ENCODE data around the gene SPATA13.
"Not testable (repeated sequence)": the region's sequence is repeated elsewhere in the genome, so short reads cannot be mapped to it uniquely, and the experiment has no call there.

The SPATA13 gene

DNA sequence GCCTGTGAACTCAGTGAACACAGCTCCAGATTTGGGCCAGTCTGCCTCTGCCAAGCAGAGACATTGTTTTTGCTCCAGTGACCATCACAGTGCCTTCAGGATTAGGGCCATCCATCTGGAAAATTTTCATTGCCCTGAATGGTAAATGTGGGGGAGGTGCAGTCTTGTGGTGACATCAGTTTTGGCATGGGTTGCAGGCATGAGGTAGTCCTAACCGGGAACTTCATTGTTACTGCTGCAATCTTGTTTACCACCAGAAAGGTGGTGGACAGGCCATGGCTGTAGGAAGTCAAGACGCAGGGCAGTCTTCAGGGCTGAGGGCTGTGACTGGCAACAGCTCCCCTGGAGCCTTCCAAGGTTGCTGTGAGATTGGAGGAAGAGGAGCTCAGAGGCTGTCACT lies 55.2 kb downstream of the SPATA13 start:
- Histone ChIP-seq H3K36me3 (no peaks in the 10 kb centered on the region), H3K4me3 (ENCODE audit: low read depth in 1 of 2, low read length in 1 of 2) (no peak overlapping the region), H3K4me1 (ENCODE audit: control insufficient read depth in 1 of 2, insufficient read depth in 1 of 2, low read depth in 1 of 2, low read length in 1 of 2) (peaks cover 10% of the 10 kb centered on the region in 2 experiments), H3K27me3 (no peaks in the 10 kb centered on the region), H3K27ac (no peak overlapping the region), H3K9me3 (no peaks in the 10 kb centered on the region)
- TF ChIP-seq, protein P1, sequence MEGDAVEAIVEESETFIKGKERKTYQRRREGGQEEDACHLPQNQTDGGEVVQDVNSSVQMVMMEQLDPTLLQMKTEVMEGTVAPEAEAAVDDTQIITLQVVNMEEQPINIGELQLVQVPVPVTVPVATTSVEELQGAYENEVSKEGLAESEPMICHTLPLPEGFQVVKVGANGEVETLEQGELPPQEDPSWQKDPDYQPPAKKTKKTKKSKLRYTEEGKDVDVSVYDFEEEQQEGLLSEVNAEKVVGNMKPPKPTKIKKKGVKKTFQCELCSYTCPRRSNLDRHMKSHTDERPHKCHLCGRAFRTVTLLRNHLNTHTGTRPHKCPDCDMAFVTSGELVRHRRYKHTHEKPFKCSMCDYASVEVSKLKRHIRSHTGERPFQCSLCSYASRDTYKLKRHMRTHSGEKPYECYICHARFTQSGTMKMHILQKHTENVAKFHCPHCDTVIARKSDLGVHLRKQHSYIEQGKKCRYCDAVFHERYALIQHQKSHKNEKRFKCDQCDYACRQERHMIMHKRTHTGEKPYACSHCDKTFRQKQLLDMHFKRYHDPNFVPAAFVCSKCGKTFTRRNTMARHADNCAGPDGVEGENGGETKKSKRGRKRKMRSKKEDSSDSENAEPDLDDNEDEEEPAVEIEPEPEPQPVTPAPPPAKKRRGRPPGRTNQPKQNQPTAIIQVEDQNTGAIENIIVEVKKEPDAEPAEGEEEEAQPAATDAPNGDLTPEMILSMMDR (IDR thresholded peaks at IDR 0.05), result no peak

DNA sequence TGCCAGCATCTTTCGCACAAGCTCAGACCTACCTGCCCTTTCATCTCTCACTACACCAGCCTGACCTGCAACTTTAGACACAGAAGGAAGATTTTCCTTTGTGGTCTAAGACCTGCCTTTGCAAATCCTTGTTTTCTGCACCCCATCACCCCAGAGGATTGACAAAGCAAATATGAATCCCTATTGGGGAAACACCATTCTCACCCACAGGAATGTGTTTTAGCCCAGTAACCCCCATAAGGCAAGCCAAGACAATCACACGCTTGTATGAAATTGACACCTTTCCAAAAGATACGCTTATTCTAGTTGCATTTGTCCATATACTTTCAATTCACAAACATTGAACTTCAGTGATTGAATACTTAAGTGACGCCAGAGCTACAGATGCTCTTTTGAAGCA lies 55.7 kb downstream of the SPATA13 start:
- Histone ChIP-seq H3K4me1 (ENCODE audit: control insufficient read depth in 1 of 2, insufficient read depth in 1 of 2, low read depth in 1 of 2, low read length in 1 of 2) (peaks cover 10% of the 10 kb centered on the region in 2 experiments), H3K27ac (no peak overlapping the region), H3K27me3 (no peaks in the 10 kb centered on the region), H3K9me3 (no peaks in the 10 kb centered on the region), H3K36me3 (no peaks in the 10 kb centered on the region), H3K4me3 (ENCODE audit: low read depth in 1 of 2, low read length in 1 of 2) (no peak overlapping the region)
- TF ChIP-seq, protein P1 (IDR thresholded peaks at IDR 0.05), result no peak

DNA sequence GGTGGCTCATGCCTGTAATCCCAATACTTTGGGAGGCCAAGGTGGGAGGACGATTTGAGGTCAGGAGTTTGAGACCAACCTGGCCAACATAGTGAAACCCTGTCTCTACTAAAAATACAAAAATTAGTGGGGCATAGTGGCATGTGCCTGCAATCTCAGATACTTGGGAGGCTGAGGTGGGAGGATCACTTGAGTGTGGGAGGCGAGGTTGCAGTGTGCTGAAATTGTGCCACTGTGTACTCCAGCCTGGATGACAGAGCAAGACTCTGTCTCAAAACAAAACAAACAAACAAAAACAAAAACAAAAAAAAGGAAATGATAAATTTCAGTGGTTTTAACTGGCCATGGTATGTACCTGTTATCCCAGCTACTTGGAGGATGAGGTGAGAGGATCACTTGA lies 56.3 kb downstream of the SPATA13 start:
- H3K9me3 ChIP-seq; H3K4me3 ChIP-seq (ENCODE audit: low read depth in 1 of 2, low read length in 1 of 2); H3K36me3 ChIP-seq; H3K27ac ChIP-seq; H3K27me3 ChIP-seq: not testable (repeated sequence)
- H3K4me1 ChIP-seq (ENCODE audit: control insufficient read depth in 1 of 2, insufficient read depth in 1 of 2, low read depth in 1 of 2, low read length in 1 of 2), result peaks cover 10% of the 10 kb centered on the region in 2 experiments

GRCh38 chr13:24217601-24218281 lies 57.2 kb downstream of the SPATA13 start:
- Histone ChIP-seq H3K9me3 (no peaks in the 10 kb centered on the region), H3K36me3 (no peaks in the 10 kb centered on the region), H3K27me3 (no peaks in the 10 kb centered on the region), H3K4me1 (ENCODE audit: control insufficient read depth in 1 of 2, insufficient read depth in 1 of 2, low read depth in 1 of 2, low read length in 1 of 2) (peaks cover 10% of the 10 kb centered on the region in 2 experiments), H3K27ac (no peak overlapping the region), H3K4me3 (ENCODE audit: low read depth in 1 of 2, low read length in 1 of 2) (no peak overlapping the region)
- TF ChIP-seq, protein P1 (IDR thresholded peaks at IDR 0.05), result no peak

GRCh38 chr13:24218338-24218737 lies 57.8 kb downstream of the SPATA13 start:
- Histone ChIP-seq H3K4me3 (ENCODE audit: low read depth in 1 of 2, low read length in 1 of 2) (no peak overlapping the region), H3K27ac (no peak overlapping the region)
- TF ChIP-seq, protein P1 (IDR thresholded peaks at IDR 0.05), result no peak

GRCh38 chr13:24218977-24219376 lies 58.5 kb downstream of the SPATA13 start:
- no peaks in the 10 kb centered on the region for H3K9me3 ChIP-seq
- TF ChIP-seq, protein P1 (IDR thresholded peaks at IDR 0.05), result no peak
- H3K4me1 ChIP-seq (ENCODE audit: control insufficient read depth in 1 of 2, insufficient read depth in 1 of 2, low read depth in 1 of 2, low read length in 1 of 2), result peaks cover 13% of the 10 kb centered on the region in 2 experiments
- H3K27me3 ChIP-seq, result no peaks in the 10 kb centered on the region
- H3K27ac ChIP-seq, result no peak overlapping the region
- no peak overlapping the region for H3K4me3 ChIP-seq (ENCODE audit: low read depth in 1 of 2, low read length in 1 of 2)
- no peaks in the 10 kb centered on the region for H3K36me3 ChIP-seq

More at GRCh38 chr13:24218338-24218737, 57.8 kb downstream of the SPATA13 start:
- Histone ChIP-seq H3K27me3 (no peaks in the 10 kb centered on the region), H3K4me1 (ENCODE audit: control insufficient read depth in 1 of 2, insufficient read depth in 1 of 2, low read depth in 1 of 2, low read length in 1 of 2) (peaks cover 10% of the 10 kb centered on the region in 2 experiments), H3K36me3 (no peaks in the 10 kb centered on the region), H3K9me3 (no peaks in the 10 kb centered on the region)

Data from neutrophil (primary cell).